Umbilical cord (tissue), 2 donors: ENCODE results near the gene SPIRE1. TPM values are rescaled to one million over a fixed set of nuclear protein-coding genes. Genes with fewer than 3 reads are reported as not detected.
"Not testable (repeated sequence)": the region's sequence is repeated elsewhere in the genome, so short reads cannot be mapped to it uniquely, and the experiment has no call there.

ENCODE experiments used
- DNase-seq: peaks from one replicate; pipeline ENCODE4 v3.0.0-alpha.2; 2015; ENCODE audit warnings: low spot score
- total RNA-seq: library from RNA; depleted of rRNA; stranded (reverse); fragments of >200 nt; gene quantifications from one replicate; pipeline ENCODE4 v1.2.3, GENCODE V29; 2014; ENCODE audit warnings: low replicate concordance; ENCODE audit not compliant: insufficient read depth

SPIRE1 gene
- total RNA-seq, 1 donor from 2014 or later = 22.1 TPM

GRCh38 chr18:12554796-12555388, 103.0 kb downstream of the SPIRE1 start:
- no peak for DNase-seq

- no peak for DNase-seq
These were observed 105.0 kb downstream of the SPIRE1 start for GRCh38 chr18:12552879-12553242.

DNA sequence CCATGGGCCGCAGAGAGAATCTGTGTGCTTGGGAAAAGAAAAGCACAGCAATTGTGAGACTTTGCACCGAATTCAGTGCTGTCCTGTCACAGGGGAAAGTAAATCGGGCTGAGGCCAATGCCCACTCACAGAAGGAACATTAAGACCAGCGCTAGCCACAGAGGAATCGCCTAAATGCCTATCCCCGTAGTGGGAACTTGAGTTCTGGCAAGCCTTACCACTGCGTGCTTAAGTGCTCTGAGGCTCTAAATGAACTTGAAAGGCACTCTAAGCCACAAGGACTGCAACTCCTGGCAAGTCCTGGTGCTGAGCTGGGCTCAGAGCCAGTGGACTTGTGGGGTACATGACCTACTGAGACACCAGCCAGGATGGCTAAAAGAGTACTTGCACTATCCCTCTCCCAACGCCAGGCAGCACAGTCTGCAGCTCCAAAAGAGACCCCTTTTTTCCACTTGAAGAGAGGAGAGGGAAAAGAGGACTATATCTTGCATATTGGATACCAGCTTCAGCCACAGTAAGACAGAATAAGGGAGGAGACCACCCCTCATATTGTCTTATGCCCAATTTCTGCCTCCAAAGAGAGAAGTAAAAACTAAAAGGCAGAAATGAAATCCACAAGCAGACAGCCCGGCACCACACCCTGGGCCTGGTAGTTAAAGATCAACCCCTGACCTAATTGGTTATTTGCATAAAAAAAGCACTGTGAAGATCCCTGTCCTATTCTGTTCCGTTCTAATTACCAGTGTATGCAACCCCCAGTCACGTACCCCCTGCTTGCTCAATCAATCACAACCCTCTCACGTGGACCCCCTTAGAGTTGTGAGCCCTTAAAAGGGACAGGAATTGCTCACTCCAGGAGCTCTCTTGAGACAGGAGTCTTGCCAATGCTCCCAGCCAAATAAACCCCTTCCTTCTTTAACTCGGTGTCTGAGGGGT, 105.7 kb downstream of the SPIRE1 start:
- DNase-seq = not testable (repeated sequence)

DNA sequence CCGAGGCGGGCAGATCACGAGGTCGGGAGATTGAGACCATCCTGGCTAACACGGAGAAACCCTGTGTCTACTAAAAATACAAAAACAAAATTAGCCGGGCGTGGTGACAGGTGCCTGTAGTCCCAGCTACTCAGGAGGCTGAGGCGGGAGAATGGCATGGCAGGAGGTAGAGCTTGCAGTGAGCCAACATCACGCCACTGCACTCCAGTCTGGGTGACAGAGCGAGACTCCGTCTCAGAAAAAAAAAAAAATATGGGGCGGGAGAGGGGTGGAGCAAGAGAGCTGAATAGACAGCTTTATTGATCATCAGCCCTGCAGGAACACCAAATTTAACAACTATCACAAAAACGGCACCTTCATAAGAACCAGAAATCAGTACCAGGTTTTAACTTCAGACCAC, 106.4 kb downstream of the SPIRE1 start:
- not testable (repeated sequence) for DNase-seq

DNA sequence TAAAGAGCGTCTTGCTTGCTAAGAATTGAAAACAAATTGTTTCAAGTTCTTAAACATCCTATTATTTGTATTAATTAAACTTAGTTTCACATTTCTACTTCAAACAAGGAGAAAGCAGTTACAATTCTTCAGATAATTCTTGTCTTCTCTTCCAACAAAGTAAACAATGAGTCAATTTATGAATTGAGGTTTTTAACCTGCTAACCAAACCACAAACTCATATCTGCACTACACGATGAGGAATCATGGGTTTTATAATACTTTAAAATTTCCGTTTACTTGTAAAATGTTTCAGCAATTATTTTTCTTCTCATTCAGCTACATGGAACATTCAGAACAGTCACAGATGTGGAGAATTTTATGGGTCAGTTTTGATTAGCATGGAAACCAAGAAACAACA, 114.2 kb downstream of the SPIRE1 start:
- DNase-seq = no peak

DNA sequence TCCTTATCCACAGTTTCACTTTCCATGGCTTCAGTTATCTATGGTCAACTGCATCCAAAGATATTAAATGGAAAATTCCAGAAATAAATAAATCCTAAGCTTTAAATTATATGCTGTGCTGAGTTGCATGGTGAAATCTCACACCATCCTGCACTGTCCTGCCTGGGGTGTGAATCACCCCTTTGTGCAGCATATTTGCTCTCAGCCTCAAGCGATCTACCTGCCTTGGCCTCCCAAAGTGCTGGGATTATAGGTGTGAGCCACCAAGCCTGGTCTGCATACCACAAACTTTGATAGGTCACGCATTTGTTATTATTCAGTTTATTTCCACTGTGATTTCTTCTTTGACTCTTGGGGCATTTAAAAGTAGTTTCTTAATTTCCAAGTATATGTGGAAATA, 117.2 kb downstream of the SPIRE1 start:
- no peak for DNase-seq

DNA sequence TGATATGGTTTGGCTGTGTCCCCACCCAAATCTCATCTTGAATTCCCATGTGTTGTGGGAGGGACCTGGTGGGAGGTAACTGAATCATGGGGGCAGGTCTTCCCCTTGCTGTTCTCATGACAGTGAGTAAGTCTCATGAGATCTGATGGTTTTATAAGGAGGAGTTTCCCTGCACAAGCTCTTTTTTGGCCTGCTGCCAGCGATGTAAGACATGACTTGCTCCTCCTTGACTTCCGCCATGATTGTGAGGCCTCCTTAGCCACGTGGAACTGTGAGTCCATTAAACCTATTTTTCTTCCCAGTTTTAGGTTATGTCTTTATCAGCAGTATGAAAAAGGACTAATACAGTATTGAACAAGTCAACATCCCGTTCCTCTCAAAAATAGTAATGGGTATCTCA, 118.7 kb downstream of the SPIRE1 start:
- DNase-seq = not testable (repeated sequence)

- no peak for DNase-seq
These were observed 123.1 kb downstream of the SPIRE1 start for GRCh38 chr18:12534820-12535219.

GRCh38 chr18:12532661-12533060, 125.2 kb downstream of the SPIRE1 start:
- no peak for DNase-seq

- no peak for DNase-seq
These were observed 126.2 kb downstream of the SPIRE1 start for GRCh38 chr18:12531749-12532148.

- peak; percentile 44 for DNase-seq
These were observed 137.4 kb downstream of the SPIRE1 start for GRCh38 chr18:12520442-12520992.

- DNase-seq = no peak
These were observed 138.9 kb downstream of the SPIRE1 start for GRCh38 chr18:12518832-12519531.

- DNase-seq = peak; percentile 19
These were observed 139.6 kb downstream of the SPIRE1 start for GRCh38 chr18:12518326-12518725.

GRCh38 chr18:12517142-12517825, 140.6 kb downstream of the SPIRE1 start:
- DNase-seq = no peak

DNA sequence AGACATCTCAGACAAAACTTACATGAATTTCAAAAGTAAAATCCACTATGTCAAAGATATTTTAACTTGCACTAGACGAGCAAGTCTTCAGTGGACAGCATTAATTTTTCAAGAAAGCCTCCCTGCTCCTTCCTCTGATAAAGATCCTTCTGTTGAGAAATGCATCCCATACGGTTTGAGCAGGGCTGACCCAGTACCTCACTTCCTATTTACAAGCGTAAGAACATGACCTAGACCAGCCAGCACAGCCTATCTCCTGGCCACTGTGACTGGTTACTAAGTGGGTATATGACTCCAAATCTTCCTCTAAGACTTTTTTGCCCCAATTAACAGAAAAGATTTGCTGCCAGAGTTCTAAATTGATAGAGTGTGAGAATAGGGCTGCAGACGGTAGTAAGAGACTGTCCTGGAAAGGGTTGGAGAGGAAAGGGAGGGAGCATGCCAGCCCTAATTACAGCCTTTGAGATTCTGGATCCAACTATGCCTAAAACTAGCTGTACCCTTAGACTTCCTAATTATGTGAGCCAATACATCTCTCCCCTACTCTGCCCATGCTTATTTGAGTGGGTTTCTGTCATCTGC, 141.8 kb downstream of the SPIRE1 start:
- DNase-seq = peak; percentile 42

DNA sequence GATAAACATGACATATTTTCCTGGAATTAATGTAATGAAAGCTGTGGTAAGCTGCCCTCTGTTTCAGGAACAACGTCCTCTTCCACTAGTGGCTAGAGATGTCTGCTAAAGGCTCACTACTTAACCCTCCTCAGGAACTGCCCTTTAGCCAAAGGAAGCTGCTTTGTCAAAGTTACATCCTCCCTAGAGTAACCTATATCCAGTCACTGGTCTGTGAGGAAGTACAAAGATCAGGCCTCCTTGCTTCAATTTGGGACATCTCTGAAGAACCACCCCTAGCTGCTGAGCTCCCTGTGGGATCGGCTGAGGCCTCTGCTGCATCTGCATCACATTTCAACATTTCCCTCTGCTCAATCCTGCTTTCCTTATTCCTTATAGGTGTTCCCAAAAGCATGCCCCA, 142.4 kb downstream of the SPIRE1 start:
- no peak for DNase-seq

DNA sequence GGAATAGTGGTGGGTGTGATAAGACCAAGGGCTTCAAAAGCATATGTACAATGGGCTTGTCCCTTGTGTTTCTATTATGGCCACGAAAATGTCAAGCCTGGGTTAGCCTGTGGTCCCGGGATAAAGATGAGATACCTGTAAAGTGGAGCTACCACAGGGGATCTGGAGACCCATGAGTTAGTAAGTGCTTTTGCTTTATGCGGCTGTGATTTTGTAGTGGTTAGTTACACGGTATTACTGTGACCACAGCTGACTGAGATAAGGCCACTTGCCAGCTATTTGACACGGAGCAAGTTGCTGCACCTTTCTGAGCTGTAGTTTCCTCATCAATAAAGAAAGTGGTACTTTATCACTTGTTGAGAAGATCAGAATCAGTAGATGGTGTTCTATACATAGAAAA, 150.9 kb downstream of the SPIRE1 start:
- no peak for DNase-seq

- no peak for DNase-seq
These were observed 156.9 kb downstream of the SPIRE1 start for GRCh38 chr18:12500986-12501385.

- DNase-seq = no peak
These were observed 160.1 kb downstream of the SPIRE1 start for GRCh38 chr18:12497839-12498238.

- no peak for DNase-seq
These were observed 160.6 kb downstream of the SPIRE1 start for GRCh38 chr18:12497296-12497695.

GRCh38 chr18:12492907-12493306, 165.0 kb downstream of the SPIRE1 start:
- DNase-seq = no peak
